ENCODE data around the gene RMI2.

The RMI2 gene

GRCh38 chr16:11309895-11310633 is 35.2 kb upstream of the RMI2 start:
- no peak for DNase-seq (ENCODE audit: low spot score)

DNA sequence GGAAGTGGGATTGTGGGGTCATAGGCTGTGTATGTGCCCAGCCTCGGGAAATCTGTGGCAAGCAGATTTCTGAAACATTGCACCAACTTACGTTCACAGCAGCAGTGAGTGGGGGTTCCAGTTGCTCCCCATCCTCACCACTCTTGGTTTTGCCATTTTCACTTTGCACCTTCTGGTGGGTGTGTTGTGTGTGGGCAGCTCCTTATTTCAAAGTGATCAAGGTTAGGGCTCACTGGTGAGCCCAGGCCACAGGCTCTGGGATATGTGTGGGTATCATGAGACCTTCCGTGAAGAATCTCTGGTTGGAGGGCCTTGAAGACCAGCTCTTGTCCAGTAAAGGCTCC is 34.7 kb upstream of the RMI2 start:
- no peak for DNase-seq (ENCODE audit: low spot score)

- DNase-seq (ENCODE audit: low spot score) = no peak
These were observed 34.2 kb upstream of the RMI2 start for GRCh38 chr16:11310997-11311561.

DNA sequence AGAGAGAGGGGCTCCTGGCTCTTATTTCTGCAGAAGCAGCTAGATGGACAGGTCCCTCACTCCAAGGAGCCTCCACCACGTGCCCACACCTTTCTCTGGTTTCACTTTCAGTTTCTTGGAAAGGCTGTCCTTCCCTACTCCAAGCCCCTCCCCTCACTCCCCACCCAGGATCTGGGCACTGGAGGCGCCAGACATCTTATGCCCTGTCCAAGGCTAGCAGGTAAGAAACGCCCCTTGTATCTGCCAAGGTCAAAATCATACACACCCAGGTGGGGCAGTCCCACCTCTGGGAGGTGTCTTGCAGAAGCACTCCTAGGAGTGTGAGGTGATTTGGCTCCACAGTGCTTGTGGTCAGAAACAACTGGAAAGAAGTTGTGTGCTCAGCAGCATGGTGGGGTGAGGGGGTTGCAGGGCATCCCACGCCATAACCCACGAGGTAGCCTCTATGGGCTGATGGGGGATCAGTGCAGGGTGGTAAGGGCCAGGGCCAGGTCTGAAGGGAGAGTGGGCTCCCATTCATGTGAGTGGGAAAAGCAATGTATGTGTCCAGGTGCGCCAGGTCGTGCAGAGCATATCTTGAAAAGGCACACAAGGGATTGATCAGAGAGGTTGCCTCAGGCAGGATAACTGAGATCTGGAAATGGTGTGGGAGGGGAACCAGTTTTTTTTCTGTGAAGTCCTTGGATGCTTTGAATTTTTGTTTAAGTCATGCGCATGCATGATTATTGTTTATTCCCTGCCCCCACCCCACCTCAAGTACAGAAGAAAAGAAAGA is 32.4 kb upstream of the RMI2 start:
- DNase-seq (ENCODE audit: low spot score) = no peak

DNA sequence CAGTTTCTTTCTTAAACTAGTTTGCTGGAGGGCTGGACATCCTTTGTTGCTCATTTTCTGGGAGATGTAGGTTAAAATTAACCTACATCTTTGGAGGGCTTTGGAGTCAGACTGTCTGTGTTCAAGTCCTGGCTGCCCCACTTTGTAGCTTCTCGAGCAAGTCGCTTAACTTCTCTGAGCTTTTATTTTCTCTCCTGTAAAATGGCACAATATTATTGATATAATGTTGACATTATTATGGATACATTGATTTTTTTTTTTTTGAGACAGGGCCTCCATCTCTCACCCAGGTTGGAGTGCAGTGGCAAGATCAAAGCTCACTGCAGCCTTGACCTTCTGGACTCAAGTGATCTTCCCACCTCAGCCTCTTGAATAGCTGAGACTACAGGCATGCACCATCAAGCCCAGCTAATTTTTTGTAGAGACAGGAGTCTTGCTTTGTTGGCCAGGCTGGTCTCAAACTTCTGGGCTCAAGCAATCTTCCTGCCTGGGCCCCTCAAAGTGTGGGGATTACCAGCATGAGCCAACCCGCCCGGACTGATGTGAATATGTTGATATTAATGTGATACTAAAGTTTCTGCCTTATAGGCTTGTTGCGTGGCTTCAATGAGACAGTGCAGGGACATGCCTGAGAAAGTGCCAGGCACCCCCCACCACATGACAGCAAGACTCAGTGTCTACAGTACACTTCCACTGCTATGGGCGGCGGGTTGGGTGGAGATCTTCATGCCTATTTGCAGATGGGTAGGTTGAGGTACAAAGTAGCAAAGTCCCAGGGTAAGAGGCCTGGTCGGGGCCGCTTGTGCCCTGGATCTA is 31.6 kb upstream of the RMI2 start:
- DNase-seq (ENCODE audit: low spot score) = no peak

DNA sequence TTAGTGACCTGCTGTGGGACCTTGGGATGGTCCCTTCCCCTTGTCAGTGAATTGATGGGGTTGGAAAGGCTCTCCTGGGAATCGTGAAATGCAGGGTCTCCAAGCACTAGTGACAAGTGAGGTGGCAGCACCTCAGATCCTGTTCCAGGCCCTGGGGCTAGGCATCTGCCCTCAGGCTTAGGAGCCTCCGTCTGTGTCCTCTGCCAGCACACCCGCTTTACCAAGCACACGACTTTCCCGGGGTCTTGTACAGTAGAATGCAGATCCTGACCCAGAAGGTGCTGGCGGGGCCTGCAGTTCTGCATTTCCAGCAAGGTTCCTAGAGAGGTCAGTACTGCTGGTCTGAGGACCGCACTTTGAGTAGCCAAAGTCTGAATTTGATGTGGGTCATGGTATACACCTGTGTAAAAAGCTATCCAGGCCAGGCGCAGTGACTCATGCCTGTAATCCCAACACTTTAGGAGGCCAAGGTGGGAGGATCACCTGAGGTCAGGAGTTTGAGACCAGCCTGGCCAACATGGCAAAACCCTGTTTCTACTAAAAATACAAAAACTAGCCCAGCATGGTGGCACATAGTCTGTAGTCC is 30.9 kb upstream of the RMI2 start:
- DNase-seq (ENCODE audit: low spot score) = no peak

DNA sequence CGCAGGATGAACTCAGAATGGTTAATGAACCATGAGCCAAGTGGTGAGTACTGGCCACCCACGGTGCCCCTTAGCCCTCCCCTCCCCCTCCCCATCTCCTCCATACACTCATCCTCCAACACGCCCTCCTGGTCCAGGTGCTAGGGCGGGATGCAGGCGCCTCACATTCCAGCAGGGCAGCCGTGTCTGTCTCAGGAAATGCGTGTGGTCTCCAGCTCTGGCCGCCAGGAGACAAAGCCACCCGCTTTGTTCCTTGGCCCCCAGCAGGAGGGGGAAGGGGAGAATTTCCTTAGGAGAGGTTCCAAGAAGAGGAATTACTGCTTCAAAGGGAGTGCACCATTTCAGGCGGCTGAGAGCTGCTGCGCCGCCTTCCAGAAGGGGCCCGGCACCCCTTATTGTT is 29.7 kb upstream of the RMI2 start:
- DNase-seq (ENCODE audit: low spot score) = no peak

DNA sequence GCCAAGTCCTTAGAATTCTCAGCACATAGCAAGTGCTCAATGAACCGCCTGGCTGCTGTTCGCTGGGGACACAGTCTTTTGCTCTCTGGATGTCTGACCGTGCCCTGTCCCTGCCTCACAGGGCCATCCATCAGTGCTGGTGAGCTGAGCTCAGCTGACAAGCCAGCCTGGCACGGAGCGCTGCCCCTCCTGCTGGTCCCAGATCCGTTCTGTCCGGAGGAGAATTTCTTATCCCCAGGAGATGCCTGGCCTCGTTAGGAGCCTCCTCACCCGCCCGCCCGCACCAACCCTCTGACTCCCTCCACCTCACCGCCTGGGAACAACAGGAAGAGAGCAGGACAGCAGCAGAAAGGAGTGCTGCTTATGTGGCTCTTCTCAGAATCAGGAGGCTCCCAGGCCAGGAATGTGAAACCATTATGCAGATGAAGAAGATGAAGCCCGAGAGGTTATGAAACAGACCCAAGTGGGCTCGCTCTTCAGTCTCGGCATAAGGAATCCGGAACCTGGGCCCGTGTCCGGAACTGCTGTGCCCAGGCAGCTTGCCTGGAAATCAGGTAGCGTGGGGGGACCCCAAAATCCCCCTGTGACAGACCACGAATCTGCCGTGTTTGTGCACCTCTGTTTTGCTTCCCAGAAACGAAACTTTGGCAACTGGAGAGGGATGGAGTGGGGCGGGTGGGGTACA is 28.8 kb upstream of the RMI2 start:
- DNase-seq (ENCODE audit: low spot score) = no peak

DNA sequence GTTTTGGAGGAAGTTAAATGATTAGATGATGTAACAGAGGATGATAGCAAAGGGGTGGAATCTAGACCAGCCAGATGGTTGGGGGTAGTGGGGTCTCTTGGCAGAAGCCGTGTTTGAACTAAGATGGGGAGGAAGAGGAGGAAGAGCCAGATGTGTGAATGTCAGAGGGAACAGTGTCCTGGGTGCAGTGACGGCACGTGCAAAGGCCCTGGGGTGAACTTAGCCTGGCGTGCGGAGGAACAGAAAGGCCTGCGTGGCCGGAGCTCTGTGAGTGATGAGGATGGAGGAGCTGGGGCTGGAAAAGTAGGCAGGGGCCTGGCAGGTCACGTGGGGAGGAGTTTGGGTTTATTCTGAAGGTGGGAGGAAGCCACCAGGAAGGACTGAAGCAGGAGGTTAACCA is 26.4 kb upstream of the RMI2 start:
- no peak for DNase-seq (ENCODE audit: low spot score)

- DNase-seq (ENCODE audit: low spot score) = no peak
These were observed 25.6 kb upstream of the RMI2 start for GRCh38 chr16:11319529-11320146.

GRCh38 chr16:11320170-11320569 is 25.1 kb upstream of the RMI2 start:
- DNase-seq (ENCODE audit: low spot score) = no peak

GRCh38 chr16:11321662-11322061 is 23.6 kb upstream of the RMI2 start:
- DNase-seq (ENCODE audit: low spot score) = no peak

- no peak for DNase-seq (ENCODE audit: low spot score)
These were observed 22.4 kb upstream of the RMI2 start for GRCh38 chr16:11322823-11323222.

- no peak for DNase-seq (ENCODE audit: low spot score)
These were observed 21.5 kb upstream of the RMI2 start for GRCh38 chr16:11323551-11324336.

DNA sequence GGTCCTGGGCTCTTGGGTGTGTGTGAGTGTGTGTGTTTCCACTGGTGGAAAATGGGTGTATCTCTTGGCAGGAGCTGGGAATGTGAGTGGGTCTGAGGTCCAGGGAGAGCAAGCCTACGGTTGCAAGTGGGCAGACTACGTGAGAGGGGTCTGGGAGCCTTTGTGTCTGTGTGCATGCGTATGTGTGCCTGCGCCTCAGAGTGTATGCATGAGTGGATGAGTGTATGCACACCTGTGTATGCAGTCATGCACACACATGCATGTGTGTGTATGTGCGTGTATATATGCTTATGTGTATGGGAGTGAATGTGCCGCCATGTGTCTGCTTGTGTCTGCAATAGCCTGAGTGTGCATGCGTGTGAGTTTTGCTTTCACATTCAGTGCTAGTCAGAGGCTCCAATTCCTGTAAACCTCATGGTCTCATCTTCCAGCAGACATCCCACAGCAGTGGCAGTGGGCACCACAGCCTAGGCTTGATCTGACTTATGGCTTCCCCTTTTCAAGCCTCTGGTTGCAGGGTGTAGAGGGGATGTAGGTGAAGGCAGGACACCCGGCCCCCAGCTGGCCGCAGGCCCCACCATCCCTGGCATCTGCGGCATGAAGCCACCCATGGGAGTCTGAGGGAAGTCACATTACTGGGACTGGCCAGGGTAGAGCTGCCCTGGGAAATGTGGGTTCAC is 19.7 kb upstream of the RMI2 start:
- no peak for DNase-seq (ENCODE audit: low spot score)

GRCh38 chr16:11326084-11326736 is 19.0 kb upstream of the RMI2 start:
- no peak for DNase-seq (ENCODE audit: low spot score)

- DNase-seq (ENCODE audit: low spot score) = no peak
These were observed 18.5 kb upstream of the RMI2 start for GRCh38 chr16:11326737-11327276.

GRCh38 chr16:11327277-11328171 is 17.7 kb upstream of the RMI2 start:
- no peak for DNase-seq (ENCODE audit: low spot score)

All from globus pallidus (tissue), 1 donor.